COR-L47 (cell line): Measurements from ENCODE around the gene FNTB.

Source experiments
- DNase-seq: peaks from one replicate; lab custom pipeline; 2025; lab: John Stamatoyannopoulos, UW

FNTB gene

DNA sequence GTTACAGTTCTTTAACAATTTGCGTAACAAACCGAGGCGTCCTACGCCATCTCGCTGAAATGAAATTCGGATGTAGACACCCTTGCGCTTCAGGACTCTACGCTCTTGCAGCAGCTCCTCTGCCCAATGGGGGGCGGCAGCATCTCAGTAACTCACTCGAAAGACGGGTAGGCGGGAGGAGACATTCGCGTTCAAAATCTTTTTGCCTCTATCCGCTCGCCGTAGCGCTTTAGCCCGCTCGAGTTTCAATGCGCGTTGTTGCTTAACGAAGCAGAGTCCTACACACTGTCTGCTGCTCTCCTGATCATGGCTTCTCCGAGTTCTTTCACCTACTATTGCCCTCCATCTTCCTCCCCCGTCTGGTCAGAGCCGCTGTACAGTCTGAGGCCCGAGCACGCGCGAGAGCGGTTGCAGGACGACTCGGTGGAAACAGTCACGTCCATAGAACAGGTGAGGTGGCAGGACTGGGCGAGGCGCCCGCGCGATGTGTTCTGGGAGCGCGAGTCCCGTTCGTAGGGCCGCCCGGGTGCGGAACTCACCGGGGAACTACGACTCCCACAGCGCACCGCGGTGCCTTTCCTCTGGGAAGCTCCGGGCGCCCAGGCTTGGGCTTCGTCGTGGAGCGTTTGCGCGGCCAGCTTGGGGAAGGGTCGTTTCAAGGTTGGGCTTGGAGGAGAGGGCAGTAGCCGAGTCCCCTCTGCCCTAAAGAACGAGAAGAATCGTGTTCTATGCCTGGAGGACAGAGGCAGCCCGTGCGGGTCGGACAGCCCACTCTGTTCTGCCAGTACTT lies at the start of gene FNTB:
TSS of gene FNTB (plus strand) at position 248 of the 790 bp plus-strand sequence. CDS start at position 307, 59 bp downstream.
- peak; percentile 97 for DNase-seq

GRCh38 chr14:64937171-64937820 lies 49.4 kb upstream of the FNTB start:
- no peak for DNase-seq

GRCh38 chr14:64937821-64938193 lies 48.9 kb upstream of the FNTB start:
- no peak for DNase-seq

DNA sequence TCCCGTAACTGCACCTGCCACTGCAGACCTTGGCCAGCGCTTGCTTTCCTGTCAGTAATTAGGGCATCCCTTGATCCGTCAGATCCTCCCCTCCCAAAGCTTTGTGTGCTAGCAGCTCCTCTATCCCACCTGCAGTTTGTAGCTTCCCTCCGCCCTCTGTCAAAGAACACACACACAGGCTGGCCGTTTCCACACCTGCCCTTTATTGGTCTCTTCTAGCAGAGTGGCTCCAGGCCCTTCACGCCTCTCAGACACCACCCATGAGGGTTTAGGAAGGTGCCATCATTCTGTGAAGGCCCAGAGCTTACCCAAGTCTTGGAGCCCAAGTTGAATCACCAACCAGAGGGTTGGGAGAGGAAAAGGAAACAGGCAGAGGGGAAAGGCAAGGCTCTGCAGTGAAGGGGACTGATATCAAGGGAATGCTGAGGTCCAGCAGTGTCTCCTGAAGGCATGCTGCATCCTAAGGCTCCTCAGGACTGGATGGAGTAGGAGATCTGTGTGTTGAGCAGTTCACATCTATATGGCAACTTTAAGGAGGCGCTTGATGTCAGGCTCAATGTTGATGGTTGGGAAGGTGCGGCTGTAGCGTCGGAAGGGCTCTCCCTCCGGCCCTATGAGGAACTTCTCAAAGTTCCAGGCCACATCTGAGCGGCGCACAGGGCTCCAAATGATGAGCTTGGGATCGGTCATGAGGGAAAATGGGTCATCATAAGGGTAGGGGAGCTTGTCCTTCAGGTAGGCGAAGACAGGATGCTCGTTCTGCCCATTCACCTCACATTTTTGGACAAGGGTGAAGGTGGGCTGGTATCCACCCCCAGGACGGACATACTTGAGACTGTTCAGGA lies 47.5 kb upstream of the FNTB start:
- DNase-seq = peak; percentile 80

DNA sequence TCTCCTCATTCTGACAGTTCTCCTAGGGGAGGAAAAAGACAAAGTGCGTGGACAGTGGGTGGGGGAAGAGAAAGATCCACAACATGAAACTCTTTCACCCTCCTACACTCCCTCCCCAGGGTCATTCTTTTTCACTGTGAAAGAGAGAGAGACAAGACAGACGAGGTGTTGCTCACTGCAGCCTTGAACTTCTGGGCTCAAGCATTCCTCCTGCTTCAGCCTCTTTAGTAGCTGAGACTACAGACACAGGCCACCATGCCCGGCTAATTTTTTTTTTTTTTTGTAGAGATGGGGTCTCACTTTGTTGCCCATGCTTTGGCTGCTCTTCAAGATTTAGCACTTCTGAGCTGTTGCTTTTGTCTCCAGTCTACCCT lies 46.9 kb upstream of the FNTB start:
- DNase-seq = no peak

DNA sequence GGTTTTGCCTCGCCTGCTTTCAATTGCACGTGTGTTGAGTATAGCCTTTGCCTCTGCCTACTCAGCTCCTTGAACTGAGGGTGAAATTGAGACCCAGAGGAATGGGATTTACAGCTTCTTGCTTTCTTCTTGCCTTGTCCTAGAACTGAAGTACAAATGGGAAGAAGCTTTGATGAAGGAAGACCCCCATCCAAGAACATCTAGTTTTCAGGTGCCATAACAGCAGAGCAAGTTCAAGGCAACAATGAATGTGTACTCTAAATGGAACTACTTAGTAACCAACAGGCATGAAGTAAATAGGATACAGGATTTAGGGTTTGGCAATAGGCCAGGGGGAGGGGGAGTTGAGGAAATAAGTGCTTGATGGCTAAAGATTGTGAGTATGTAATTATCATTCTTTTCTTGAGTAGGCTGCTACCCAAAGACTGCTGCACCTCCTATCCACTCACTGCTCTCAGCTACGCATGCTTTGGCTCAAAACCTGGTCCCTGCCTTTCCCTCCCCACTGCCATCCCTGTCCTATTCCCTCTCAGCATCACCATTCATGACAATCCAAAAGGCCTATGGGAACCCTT lies 46.3 kb upstream of the FNTB start:
- DNase-seq = no peak

DNA sequence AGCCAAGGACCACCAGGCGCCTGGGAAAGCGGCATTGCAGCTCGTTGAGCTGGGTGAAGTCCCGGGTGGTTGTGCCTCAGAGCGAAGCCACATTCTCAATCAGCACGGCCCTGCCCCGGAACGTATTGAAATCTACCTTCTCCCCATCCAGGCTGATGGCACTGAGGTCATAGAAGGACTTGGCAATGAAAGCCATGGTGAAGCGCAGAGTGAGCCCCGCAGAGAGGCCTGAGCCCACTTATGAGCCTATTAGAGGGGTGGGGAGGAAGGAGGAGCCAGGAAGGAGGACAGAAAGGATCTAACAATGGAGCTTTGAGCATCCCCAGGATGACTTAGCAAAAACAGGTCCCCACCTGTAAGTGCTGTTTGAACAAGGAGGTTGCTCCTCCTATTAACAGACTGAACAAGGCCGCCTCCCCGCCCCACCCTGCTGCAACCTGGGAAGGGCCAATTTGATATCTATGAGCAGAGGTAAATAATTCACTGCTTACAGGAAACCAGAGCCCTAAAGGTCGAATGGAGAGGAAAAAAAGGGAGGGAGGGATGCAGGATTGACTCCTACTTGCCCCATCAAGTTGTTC lies 44.1 kb upstream of the FNTB start, which contains the start of gene GPX2:
TSS of gene GPX2 (minus strand) at position 215 of the 581 bp plus-strand sequence. CDS start at position 196, 19 bp downstream.
- peak; percentile 93 for DNase-seq

GRCh38 chr14:64943556-64943955 lies 43.1 kb upstream of the FNTB start:
- DNase-seq = no peak

DNA sequence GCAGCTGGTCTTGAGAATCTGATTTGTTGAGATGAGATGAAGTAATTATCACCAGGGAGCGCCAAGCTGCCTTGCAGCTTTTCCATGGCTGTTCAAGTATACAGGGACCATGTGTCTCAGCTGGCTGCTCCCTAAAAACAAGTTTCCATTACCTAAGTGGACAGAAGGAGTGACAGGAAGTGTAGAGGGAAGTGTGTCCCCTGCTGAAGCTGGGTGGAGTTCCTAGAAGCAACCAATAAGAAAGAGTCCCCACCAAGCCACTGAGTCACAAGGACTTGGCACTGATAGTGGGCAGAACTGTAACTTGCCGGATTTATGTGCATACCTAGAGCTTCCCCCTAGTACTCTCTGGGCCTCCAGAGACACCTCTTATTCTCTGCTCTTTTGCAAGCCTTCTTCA lies 42.7 kb upstream of the FNTB start:
- no peak for DNase-seq

DNA sequence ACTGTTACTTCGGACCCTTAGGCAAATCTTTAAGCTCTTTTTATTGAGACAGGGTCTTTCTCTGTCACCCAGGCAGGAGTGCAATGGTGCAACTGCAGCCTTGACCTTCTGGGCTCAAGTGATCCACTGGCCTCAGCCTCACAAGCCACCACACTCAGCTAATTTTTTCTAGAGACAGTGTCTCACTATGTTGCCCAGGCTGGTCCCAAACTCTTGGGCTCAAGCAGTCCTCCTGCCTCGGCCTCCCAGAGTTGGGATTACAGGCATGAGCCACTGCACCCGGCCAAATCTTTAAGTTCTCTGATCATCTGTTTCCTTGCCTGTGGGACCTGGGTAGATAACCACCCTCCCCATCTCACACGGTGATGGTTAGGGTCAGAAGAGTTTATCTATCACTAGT lies 41.8 kb upstream of the FNTB start:
- DNase-seq = no peak

DNA sequence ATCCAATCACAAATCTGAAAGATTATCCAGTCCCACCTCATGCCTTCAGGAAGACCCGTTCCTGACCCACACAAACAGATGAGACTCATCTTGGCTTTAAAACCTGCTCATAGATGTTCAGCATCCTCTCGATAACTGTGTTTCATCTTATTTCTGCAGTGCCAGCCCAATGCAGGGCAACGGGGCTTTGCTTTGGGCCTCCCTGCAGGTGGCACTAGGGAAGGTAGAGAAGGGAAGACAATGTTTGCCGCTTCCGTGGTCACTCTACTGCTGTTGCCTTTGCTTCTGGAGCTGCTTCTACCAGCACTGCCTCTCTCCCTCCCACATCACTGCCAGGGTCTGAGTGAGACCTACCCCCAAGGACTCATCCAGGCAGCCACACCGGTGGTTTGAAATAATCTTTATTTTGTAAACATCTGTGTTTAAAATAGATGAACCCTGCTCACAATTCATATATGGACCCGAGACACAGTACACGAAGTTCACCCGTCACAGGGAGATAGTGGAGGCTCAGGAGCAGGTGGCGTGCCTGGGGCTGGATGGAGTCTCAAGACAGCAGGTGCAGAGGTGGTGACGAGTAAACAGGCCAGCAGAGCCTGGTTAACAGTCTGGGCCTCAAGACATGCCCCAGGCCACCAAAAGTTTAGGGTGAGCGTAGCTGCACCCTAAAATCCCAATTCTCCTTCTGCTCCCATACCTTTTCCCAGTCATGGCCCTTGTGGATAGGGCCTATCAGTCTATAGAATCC lies 41.1 kb upstream of the FNTB start:
- DNase-seq = no peak

- DNase-seq = no peak
Measured at GRCh38 chr14:64946310-64947045, 40.2 kb upstream of the FNTB start.

- no peak for DNase-seq
Measured at GRCh38 chr14:64947710-64948611, 38.7 kb upstream of the FNTB start.

- DNase-seq = no peak
Measured at GRCh38 chr14:64948612-64949210, 38.0 kb upstream of the FNTB start.

DNA sequence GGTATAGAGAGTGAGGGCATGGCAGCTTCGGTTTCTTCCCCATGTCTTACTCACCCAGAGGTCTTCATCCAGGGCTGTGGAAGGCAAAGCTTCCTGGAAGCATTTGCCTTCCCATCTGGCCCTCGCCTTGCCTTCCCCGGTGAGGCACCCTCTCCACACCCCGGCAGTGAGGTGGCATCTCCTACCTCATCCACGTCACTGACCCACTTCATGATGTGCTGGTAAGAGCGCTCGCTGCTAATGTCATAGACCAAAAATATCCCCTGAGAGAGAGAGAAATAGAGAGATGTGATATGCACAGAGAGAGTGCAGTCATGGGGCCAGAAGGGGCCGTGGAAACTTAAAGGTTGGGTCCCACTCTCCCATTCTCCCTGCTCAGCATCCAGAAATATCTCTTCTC lies 35.8 kb upstream of the FNTB start:
- DNase-seq = no peak

DNA sequence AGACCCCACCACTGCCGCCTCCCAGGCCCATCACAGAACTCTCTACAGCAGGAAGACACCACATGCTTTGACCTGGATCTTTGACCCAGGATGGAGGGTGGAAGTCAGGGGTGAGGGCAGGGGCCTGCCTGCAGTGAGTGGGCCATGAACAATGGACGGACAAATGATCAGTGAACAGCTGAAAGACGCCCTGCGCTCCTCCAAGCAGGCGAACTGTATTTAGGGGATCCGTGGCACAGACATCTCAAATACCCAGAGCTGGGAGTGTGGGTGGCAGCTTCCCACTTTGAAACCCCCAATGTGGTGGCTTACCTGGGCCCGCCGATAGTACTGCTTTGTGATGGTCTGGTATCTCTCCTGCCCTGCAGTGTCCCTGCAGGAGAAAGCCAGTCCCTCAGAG lies 35.4 kb upstream of the FNTB start:
- DNase-seq = no peak

DNA sequence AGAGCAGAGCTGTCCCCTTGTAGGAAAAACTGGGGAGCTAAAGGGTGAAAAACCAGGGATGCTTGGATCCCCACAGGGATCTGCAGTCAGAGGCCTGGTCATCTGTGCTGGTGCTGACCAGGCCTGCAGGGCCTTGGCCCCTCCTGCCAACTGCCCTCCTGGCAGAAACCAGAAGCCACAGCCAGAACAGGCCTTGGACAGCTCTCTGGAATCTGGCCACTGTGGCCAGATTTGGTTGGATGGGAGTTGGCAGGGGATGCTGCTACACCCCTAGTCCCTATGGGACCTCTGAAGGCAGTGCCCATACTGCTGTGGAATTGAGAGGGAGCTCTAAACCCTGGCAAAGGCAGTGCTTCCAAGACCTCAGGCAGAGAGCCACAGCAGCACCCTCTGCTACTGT lies 35.0 kb upstream of the FNTB start:
- DNase-seq = no peak

DNA sequence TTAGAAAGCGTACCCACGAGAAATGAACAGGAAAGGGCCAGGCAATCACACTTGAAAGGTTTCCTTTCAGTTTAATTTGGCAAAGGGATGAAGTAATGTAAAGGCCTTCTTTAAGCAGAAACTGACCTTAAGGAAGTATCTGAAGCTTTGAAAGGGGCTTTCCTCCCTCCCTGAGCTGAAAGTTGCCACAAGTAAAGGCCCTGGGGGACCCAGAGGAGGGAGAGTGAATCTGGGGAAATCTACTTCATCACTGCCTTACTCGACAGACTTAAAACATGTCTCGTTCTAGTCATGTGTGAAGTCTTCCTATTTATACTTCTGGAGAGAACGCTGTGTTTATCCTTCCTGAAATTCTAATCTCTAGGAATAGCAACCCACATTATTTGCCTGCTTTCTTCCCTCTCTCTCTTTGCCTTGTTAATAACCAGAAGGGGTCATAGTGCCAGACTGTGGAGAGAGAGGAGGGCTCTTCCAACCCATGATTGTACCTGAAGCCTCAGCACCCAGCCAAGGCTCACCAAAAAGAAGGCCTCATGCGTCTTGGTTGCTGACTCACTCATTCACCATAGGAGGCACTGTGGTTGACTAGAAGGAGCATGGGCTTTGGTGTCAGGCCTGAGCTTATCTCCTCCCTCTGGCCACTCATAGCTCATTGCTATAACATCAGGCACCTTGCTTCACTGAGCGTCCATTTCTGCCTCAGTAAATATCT lies 33.9 kb upstream of the FNTB start:
- DNase-seq = no peak

DNA sequence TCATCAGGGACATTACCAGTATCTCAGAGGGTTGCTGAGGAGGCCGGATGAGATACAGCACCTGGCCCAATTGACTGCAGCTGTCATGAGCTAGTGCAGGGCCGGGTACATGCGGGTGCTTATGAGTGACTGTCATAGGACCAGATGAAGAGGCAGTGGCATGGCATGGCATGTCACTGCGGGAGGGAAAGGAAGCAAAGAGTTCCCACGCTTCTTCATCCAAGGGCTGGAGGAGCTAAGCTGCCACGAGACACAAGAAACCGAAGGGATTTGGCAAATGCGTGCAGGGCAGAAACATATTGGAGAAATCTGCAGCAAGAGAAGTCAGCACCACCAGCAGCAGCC lies 33.4 kb upstream of the FNTB start:
- no peak for DNase-seq
